H1 (cell line): ENCODE results near the gene AGPAT4. TPM values are rescaled to one million over a fixed set of nuclear protein-coding genes. Genes with fewer than 3 reads are reported as not detected.

Source experiments
- CTCF ChIA-PET: fragments of 300-600 bp; sonication (Branson Sonifier 250); formaldehyde crosslinking; loops from one replicate; lab custom pipeline; 2021; ENCODE audit not compliant: partially characterized antibody; lab: Charles Lee
- POLR2A ChIA-PET: fragments of 300-600 bp; sonication (Branson Sonifier 250); formaldehyde crosslinking; loops from one replicate; lab custom pipeline; 2021; ENCODE audit warnings: inconsistent platforms; ENCODE audit not compliant: partially characterized antibody; lab: Charles Lee
- DNase-seq, 2 experiments: peaks; one replicate each; pipeline versions ENCODE4 v3.0.0 to v3.0.0-alpha.2; 2010 to 2022; ENCODE audit warnings: low spot score in 2 of 2, low read depth in 1 of 2, mixed read lengths in 1 of 2
- FAIRE-seq: peaks from 2 replicates; lab custom pipeline; 2011; peaks lifted over from hg19 to GRCh38; lab: Jason Lieb, UNC
- H2AFZ ChIP-seq: 2 replicates; pipeline ENCODE4 v1.8.1; 2012; ENCODE audit warnings: low read length, inconsistent platforms
- H2AK5ac ChIP-seq: 2 replicates; pipeline ENCODE4 v1.6.1; 2013; ENCODE audit warnings: low read depth, low read length
- H2BK120ac ChIP-seq: replicated peaks from 2 replicates; pipeline ENCODE3; 2013; ENCODE audit warnings: low read depth, low read length, inconsistent platforms
- H2BK12ac ChIP-seq: 2 replicates; pipeline ENCODE4 v1.6.1; 2013; ENCODE audit warnings: low read depth, low read length
- H2BK15ac ChIP-seq: 2 replicates; pipeline ENCODE4 v1.6.1; 2013; ENCODE audit warnings: low read length
- H2BK20ac ChIP-seq: 2 replicates; pipeline ENCODE4 v1.6.1; 2013; ENCODE audit warnings: low read length
- H2BK5ac ChIP-seq: 2 replicates; pipeline ENCODE4 v1.6.1; 2013; ENCODE audit warnings: low read depth, low read length
- H3K14ac ChIP-seq: 2 replicates; pipeline ENCODE4 v1.6.1; 2013; ENCODE audit warnings: inconsistent platforms; ENCODE audit not compliant: insufficient read length
- H3K18ac ChIP-seq: 2 replicates; pipeline ENCODE4 v1.6.1; 2013; ENCODE audit warnings: low read length; ENCODE audit errors: extremely low read depth
- H3K23ac ChIP-seq: 2 replicates; pipeline ENCODE4 v1.6.1; 2013; ENCODE audit warnings: inconsistent platforms; ENCODE audit not compliant: insufficient read length
- H3K23me2 ChIP-seq: 2 replicates; pipeline ENCODE4 v1.6.1; 2013; ENCODE audit warnings: low read depth, low read length
- H3K27ac ChIP-seq: 2 replicates; pipeline ENCODE4 v1.6.1; 2011; ENCODE audit warnings: low read depth, low read length, inconsistent platforms
- H3K27me3 ChIP-seq, 4 experiments: replicated peaks in 1 of 4; 1 replicate in 1 of 4; 2 replicates in 3 of 4; pipeline versions ENCODE4 v1.6.1 to v1.8.1; 2011 to 2013; ENCODE audit warnings: low read length in 3 of 4, mild to moderate bottlenecking in 3 of 4, inconsistent platforms in 2 of 4, mixed read lengths in 2 of 4, moderate library complexity in 1 of 4; ENCODE audit not compliant: control insufficient read depth in 3 of 4, insufficient read depth in 3 of 4; ENCODE audit errors: extremely low read depth in 1 of 4
- H3K36me3 ChIP-seq, 4 experiments: 2 replicates each; pipeline versions ENCODE4 v1.6.1 to v1.8.1; 2011 to 2013; ENCODE audit warnings: mild to moderate bottlenecking in 4 of 4, low read length in 3 of 4, moderate library complexity in 2 of 4, control low read depth in 1 of 4, inconsistent platforms in 1 of 4; ENCODE audit not compliant: insufficient read depth in 4 of 4, control insufficient read depth in 2 of 4
- H3K4ac ChIP-seq: replicated peaks from 2 replicates; pipeline ENCODE3; 2013; ENCODE audit warnings: low read length, low read depth, mixed read lengths, inconsistent platforms; ENCODE audit not compliant: insufficient read length
- H3K4me1 ChIP-seq, 4 experiments: replicated peaks in 1 of 4; 1 replicate in 1 of 4; 2 replicates in 3 of 4; pipeline versions ENCODE4 v1.6.1 to v1.8.1; 2011 to 2013; ENCODE audit warnings: low read length in 3 of 4, inconsistent platforms in 2 of 4, mixed read lengths in 1 of 4; ENCODE audit not compliant: insufficient read depth in 4 of 4, control insufficient read depth in 3 of 4
- H3K4me2 ChIP-seq, 2 experiments: 2 replicates each; pipeline versions ENCODE4 v1.6.1 to v1.8.1; 2011 to 2013; ENCODE audit warnings: low read depth in 2 of 2, low read length in 2 of 2, control low read depth in 1 of 2, inconsistent platforms in 1 of 2, mild to moderate bottlenecking in 1 of 2; ENCODE audit not compliant: insufficient read depth in 1 of 2
- H3K4me3 ChIP-seq, 4 experiments: fragments of 200-600, 300-600 bp in 1 of 4; sonication (generic), shearing (Covaris generic), sonication (Bioruptor Twin) in 1 of 4; 2 replicates each; pipeline versions ENCODE4 v1.5.1 to v1.8.1; 2011 to 2016; ENCODE audit warnings: low read length in 4 of 4, low read depth in 3 of 4, control low read depth in 2 of 4, inconsistent platforms in 2 of 4, mild to moderate bottlenecking in 2 of 4, mixed read lengths in 1 of 4, moderate library complexity in 1 of 4; ENCODE audit not compliant: insufficient read depth in 2 of 4; ENCODE audit errors: extremely low read depth in 1 of 4
- H3K56ac ChIP-seq: replicated peaks from 2 replicates; pipeline ENCODE3; 2013; ENCODE audit warnings: low read depth, mild to moderate bottlenecking, mixed read lengths, low read length, inconsistent platforms; ENCODE audit not compliant: insufficient read length
- H3K79me1 ChIP-seq: 2 replicates; pipeline ENCODE4 v1.6.1; 2013; ENCODE audit warnings: low read depth, low read length, control low read depth
- H3K79me2 ChIP-seq, 2 experiments: 2 replicates each; pipeline versions ENCODE4 v1.6.1 to v1.8.1; 2012 to 2013; ENCODE audit warnings: low read length in 2 of 2, mild to moderate bottlenecking in 2 of 2, inconsistent platforms in 1 of 2; ENCODE audit not compliant: insufficient read depth in 2 of 2, control insufficient read depth in 1 of 2
- H3K9ac ChIP-seq, 4 experiments: replicated peaks in 1 of 4; 1 replicate in 1 of 4; 2 replicates in 3 of 4; pipeline versions ENCODE4 v1.6.1 to v1.8.1; 2011 to 2013; ENCODE audit warnings: low read depth in 3 of 4, low read length in 3 of 4, control low read depth in 2 of 4, mild to moderate bottlenecking in 2 of 4, moderate library complexity in 2 of 4, inconsistent platforms in 1 of 4; ENCODE audit errors: extremely low read depth in 1 of 4
- H3K9me3 ChIP-seq, 2 experiments: 2 replicates each; pipeline versions ENCODE4 v1.6.1 to v1.8.1; 2012 to 2013; ENCODE audit warnings: mild to moderate bottlenecking in 2 of 2, moderate library complexity in 2 of 2, control low read depth in 1 of 2, inconsistent platforms in 1 of 2, low read depth in 1 of 2, low read length in 1 of 2, mixed read lengths in 1 of 2; ENCODE audit not compliant: insufficient read depth in 2 of 2
- H4K20me1 ChIP-seq, 2 experiments: replicated peaks in 1 of 2; 2 replicates each; pipeline versions ENCODE3 to v1.8.1; 2011 to 2013; ENCODE audit warnings: inconsistent platforms in 2 of 2, low read length in 2 of 2, mild to moderate bottlenecking in 1 of 2; ENCODE audit not compliant: insufficient read depth in 2 of 2, control insufficient read depth in 1 of 2
- H4K5ac ChIP-seq: 2 replicates; pipeline ENCODE4 v1.6.1; 2013; ENCODE audit warnings: low read length, low read depth, mixed read lengths, inconsistent platforms; ENCODE audit not compliant: insufficient read length
- H4K8ac ChIP-seq: 2 replicates; pipeline ENCODE4 v1.8.0; 2013; ENCODE audit warnings: mild to moderate bottlenecking, moderate library complexity, low read length, inconsistent platforms; ENCODE audit not compliant: insufficient read depth; ENCODE audit errors: extremely low read depth
- H4K91ac ChIP-seq: replicated peaks from 2 replicates; pipeline ENCODE3; 2013; ENCODE audit warnings: low read length, mixed read lengths, inconsistent platforms; ENCODE audit not compliant: insufficient read length
- ASH2L ChIP-seq: fragments of 200-600, 300-600 bp; sonication (generic); IDR thresholded peaks from one replicate; pipeline ENCODE4 v1.7.1; 2017; ENCODE audit warnings: low read length
- BCL11A ChIP-seq, 2 experiments: IDR thresholded peaks; one replicate each; pipeline ENCODE4 v1.6.1; 2011; ENCODE audit warnings: low read depth in 2 of 2, low read length in 2 of 2, mild to moderate bottlenecking in 2 of 2
- CBX5 ChIP-seq: fragments of 300-800, 300-1000 bp; sonication (generic); IDR thresholded peaks from 2 replicates; pipeline ENCODE4 v1.7.1; 2016; ENCODE audit warnings: antibody characterized with exemption, low read length, low read depth
- CBX8 ChIP-seq: fragments of 300-800, 300-1000 bp; sonication (generic); IDR thresholded peaks from 2 replicates; pipeline ENCODE4 v1.7.1; 2016; ENCODE audit warnings: low read depth, low read length, borderline replicate concordance
- EGR1 ChIP-seq: IDR thresholded peaks from 2 replicates; pipeline ENCODE4 v1.6.1; 2011; ENCODE audit warnings: low read depth, low read length, borderline replicate concordance
- EP300 ChIP-seq, 2 experiments: IDR thresholded peaks; 1 replicate in 1 of 2; 2 replicates in 1 of 2; pipeline ENCODE4 v1.6.1; 2011 to 2012; ENCODE audit warnings: low read depth in 2 of 2, low read length in 2 of 2, mild to moderate bottlenecking in 2 of 2, borderline replicate concordance in 1 of 2, inconsistent platforms in 1 of 2, moderate library complexity in 1 of 2
- FOSL1 ChIP-seq: IDR thresholded peaks from 2 replicates; pipeline ENCODE4 v1.6.1; 2011; ENCODE audit warnings: mild to moderate bottlenecking, low read depth, low read length, moderate library complexity; ENCODE audit not compliant: insufficient read depth
- KDM1A ChIP-seq: fragments of 200-600, 300-600 bp; sonication (generic); IDR thresholded peaks from 2 replicates; pipeline ENCODE4 v1.7.1; 2016; ENCODE audit warnings: mild to moderate bottlenecking, low read length, borderline replicate concordance
- KDM5A ChIP-seq: fragments of 200-600 bp; IDR thresholded peaks from 2 replicates; pipeline ENCODE4 v1.7.1; 2012; ENCODE audit warnings: mild to moderate bottlenecking, low read length, inconsistent platforms, mixed read lengths
- MAFK ChIP-seq: IDR thresholded peaks from 2 replicates; pipeline ENCODE4 v1.6.1; 2012; ENCODE audit warnings: low read depth, mild to moderate bottlenecking, improper control_type of control experiment, low read length
- POLR2A ChIP-seq, 2 experiments: IDR thresholded peaks; 1 replicate in 1 of 2; 2 replicates in 1 of 2; pipeline ENCODE4 v1.6.1; 2011; ENCODE audit warnings: low read depth in 2 of 2, low read length in 2 of 2, mild to moderate bottlenecking in 2 of 2; ENCODE audit errors: control extremely low read depth in 1 of 2
- SP2 ChIP-seq: IDR thresholded peaks from 2 replicates; pipeline ENCODE4 v1.6.1; 2012; ENCODE audit warnings: mild to moderate bottlenecking, low read length, inconsistent platforms
- SUZ12 ChIP-seq: fragments of 200-600 bp; sonication (generic); IDR thresholded peaks from 2 replicates; pipeline ENCODE4 v1.6.1; 2012; ENCODE audit warnings: mild to moderate bottlenecking, inconsistent platforms, low read length, moderate library complexity, mixed read lengths
- TAF7 ChIP-seq: optimal IDR thresholded peaks from 2 replicates; pipeline ENCODE3; 2011; ENCODE audit warnings: low read depth, mild to moderate bottlenecking, inconsistent platforms, low read length, moderate library complexity, borderline replicate concordance
- ZNF274 ChIP-seq: IDR thresholded peaks from 2 replicates; pipeline ENCODE4 v1.7.0; 2012; ENCODE audit warnings: low read length, borderline replicate concordance; ENCODE audit errors: extremely low read depth
- WGBS, 2 experiments: shearing (Covaris generic) in 1 of 2; methylation state at CpG; one replicate each; pipeline versions ENCODE4 v1.1.6 to v1.1.7; 2013 to 2015; ENCODE audit warnings: low lambda C conversion rate in 2 of 2, mixed read lengths in 2 of 2, inconsistent platforms in 1 of 2, low coverage in 1 of 2, missing lambda C conversion rate in 1 of 2; ENCODE audit not compliant: insufficient replicate concordance in 2 of 2, insufficient coverage in 1 of 2, insufficient read length in 1 of 2; ENCODE audit errors: extremely low coverage in 1 of 2, missing lambda C conversion rate in 1 of 2; 5-methylcytosine and 5-hydroxymethylcytosine counted together
- polyA plus RNA-seq, 7 experiments: library from polyadenylated mRNA; depleted of rRNA in 3 of 7; stranded (reverse) in 5 of 7; unstranded in 2 of 7; fragments of >200 nt in 5 of 7; fragments of 200-250 nt in 2 of 7; gene quantifications; 1 replicate in 5 of 7; 2 replicates in 1 of 7; 4 replicates in 1 of 7; pipeline versions ENCODE4 v1.2.1 to v1.2.3, GENCODE V29; 2011 to 2013; ENCODE audit warnings: missing spikeins in 2 of 7, mixed read lengths in 2 of 7
- total RNA-seq: library from RNA; stranded (reverse); fragmentation: NEBNext Ultra II Directional; extraction: Animal tissue kit (Norgen Biotek cat#: 25700); gene quantifications from 2 replicates; pipeline ENCODE4 v1.2.1, GENCODE V29; 2021

AGPAT4 gene
- total and polyA plus RNA-seq, 2 of the 8 experiments (the other 6 are each of a cell fraction or from before 2014, with no cell fraction given): 13.5 to 23.8 TPM

DNA sequence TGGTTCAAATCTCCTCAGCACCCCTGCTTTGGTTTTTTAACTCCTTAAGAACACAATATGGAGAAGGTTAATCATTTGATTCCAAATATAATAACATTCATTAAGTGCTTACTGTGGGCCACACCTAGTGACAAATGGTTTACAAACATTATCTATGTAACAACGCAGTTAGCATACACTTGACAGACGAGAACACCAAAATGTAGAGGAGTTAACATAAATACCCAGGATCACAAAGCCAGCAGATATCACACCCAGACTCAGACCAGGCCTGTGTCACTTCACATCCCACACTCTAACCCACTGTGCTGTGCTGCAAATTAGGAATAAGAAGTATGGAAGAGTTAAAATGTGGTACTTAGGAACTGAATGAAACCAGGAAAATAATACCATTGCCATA, 82.9 kb downstream of the AGPAT4 start:
- Histone ChIP-seq H4K8ac (no peak overlapping the region), H2BK120ac (no peak overlapping the region), H3K23ac (no peak overlapping the region), H3K27me3 (no peaks in the 10 kb centered on the region), H2BK15ac (no peak overlapping the region), H3K27ac (no peak overlapping the region), H3K14ac (no peak overlapping the region), H3K4ac (no peak overlapping the region), H3K79me1 (peaks cover 8% of the 10 kb centered on the region; the same call in 1 of the 2 replicates), H2BK5ac (no peak overlapping the region), H2AFZ (no peak overlapping the region), H2AK5ac (no peak overlapping the region), H3K79me2 (peaks cover 0 to 10% of the 10 kb centered on the region in 2 experiments; a peak in 3 of 4 replicates), H3K4me1 (no peaks in the 10 kb centered on the region), H3K23me2 (peaks cover 4% of the 10 kb centered on the region; the same call in 1 of the 2 replicates), H3K9ac (no peak overlapping the region), H4K20me1 (peaks cover 0 to 4% of the 10 kb centered on the region in 2 experiments), H3K4me2 (no peak overlapping the region), H3K36me3 (peaks cover 0 to 9% (median 4%) of the 10 kb centered on the region in 4 experiments; a peak in 2 of 8 replicates), H2BK20ac (no peak overlapping the region), H3K18ac (no peak overlapping the region), H3K56ac (no peak overlapping the region), H4K91ac (no peak overlapping the region), H3K4me3 (no peak overlapping the region), H3K9me3 (peaks cover 7% of the 10 kb centered on the region in 2 experiments; a peak in 3 of 4 replicates), H4K5ac (no peak overlapping the region), H2BK12ac (no peak overlapping the region)
- ChIA-PET CTCF (interaction anchor here (0.7 to 1.1 kb wide), 2 partner anchors 11 to 78 kb away, joined by 3 read pairs; no protein-coding TSS in a partner anchor), POLR2A (no interaction called here)
- no peak for FAIRE-seq
- DNase-seq: no peak
- 78% methylated on average over 2 of the region's 2 CpGs; no CpG with 5 or more reads in 1 of the 2 experiments for WGBS, 2 experiments
- TF ChIP-seq CBX8 (no peak), SP2 (no peak), KDM5A (no peak), FOSL1 (no peak), CBX5 (no peak), EP300 (IDR thresholded peaks at IDR 0.05; ENCODE audit: borderline replicate concordance in 1 of 2, low read depth in 2 of 2, low read length in 2 of 2) (no peak), KDM1A (no peak), BCL11A (IDR thresholded peaks at IDR 0.05; ENCODE audit: low read depth in 2 of 2, low read length in 2 of 2) (no peak), ASH2L (no peak), EGR1 (no peak), POLR2A (IDR thresholded peaks at IDR 0.05; ENCODE audit: control extremely low read depth in 1 of 2, low read depth in 2 of 2, low read length in 2 of 2) (no peak), SUZ12 (no peak), MAFK (no peak), ZNF274 (no peak), TAF7 (no peak)
